ENCODE data around the gene TM9SF2.
"Not testable (repeated sequence)": the region's sequence is repeated elsewhere in the genome, so short reads cannot be mapped to it uniquely, and the experiment has no call there.

GRCh38 chr13:99491750-99492149 is 9.5 kb upstream of the TM9SF2 start:
- not testable (repeated sequence) for TF ChIP-seq CTCF (IDR thresholded peaks at IDR 0.05; ENCODE audit: insufficient read depth, low read depth, low read length); EZH2 (IDR thresholded peaks at IDR 0.05; ENCODE audit: insufficient read depth, low read length)

All from astrocyte (in vitro differentiated cells and primary cell).